DND-41 (cell line): ENCODE measurements around the gene DGKZ.

Source experiments
- EZH2 ChIP-seq: IDR thresholded peaks from 3 replicates; pipeline ENCODE4 v1.6.1; 2012; ENCODE audit warnings: borderline replicate concordance, low read depth, mild to moderate bottlenecking, moderate library complexity, low read length, inconsistent platforms; ENCODE audit not compliant: severe bottlenecking
- TF ChIP-seq, protein P1 (sequence below): IDR thresholded peaks from 2 replicates; pipeline ENCODE4 v1.5.1; 2012; ENCODE audit warnings: borderline replicate concordance, low read length, moderate library complexity, mild to moderate bottlenecking; ENCODE audit not compliant: poor library complexity, severe bottlenecking; ENCODE audit errors: extremely low read depth

DNA sequence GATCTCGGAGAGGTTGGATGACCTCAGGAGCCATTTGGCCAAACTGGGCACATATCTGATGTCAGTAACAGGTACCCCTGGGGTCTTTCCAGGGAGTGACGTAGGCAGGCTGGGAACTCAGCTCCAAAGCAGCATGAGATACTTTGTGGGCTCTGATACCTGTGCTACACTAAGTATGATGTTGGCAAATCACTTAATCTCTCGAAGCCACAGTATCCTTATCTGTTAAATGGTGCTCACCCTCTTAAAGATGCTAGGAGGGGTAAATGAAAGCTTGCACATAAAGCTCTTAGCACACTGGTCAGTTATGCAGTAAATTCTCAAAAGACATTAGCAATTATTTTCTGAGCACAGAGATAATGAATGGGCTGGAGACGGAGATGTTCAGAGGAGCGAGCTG lies 17.1 kb upstream of the DGKZ start:
- TF ChIP-seq, protein P1, sequence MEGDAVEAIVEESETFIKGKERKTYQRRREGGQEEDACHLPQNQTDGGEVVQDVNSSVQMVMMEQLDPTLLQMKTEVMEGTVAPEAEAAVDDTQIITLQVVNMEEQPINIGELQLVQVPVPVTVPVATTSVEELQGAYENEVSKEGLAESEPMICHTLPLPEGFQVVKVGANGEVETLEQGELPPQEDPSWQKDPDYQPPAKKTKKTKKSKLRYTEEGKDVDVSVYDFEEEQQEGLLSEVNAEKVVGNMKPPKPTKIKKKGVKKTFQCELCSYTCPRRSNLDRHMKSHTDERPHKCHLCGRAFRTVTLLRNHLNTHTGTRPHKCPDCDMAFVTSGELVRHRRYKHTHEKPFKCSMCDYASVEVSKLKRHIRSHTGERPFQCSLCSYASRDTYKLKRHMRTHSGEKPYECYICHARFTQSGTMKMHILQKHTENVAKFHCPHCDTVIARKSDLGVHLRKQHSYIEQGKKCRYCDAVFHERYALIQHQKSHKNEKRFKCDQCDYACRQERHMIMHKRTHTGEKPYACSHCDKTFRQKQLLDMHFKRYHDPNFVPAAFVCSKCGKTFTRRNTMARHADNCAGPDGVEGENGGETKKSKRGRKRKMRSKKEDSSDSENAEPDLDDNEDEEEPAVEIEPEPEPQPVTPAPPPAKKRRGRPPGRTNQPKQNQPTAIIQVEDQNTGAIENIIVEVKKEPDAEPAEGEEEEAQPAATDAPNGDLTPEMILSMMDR, result no peak
- no peak for TF ChIP-seq EZH2
